Activated naive CD8-positive, alpha-beta T cell treated with anti-CD3 and anti-CD28 coated beads, Interleukin-2, amount 10 ng/mL, durations not matched to agents 7 days and 5 days (primary cell): Measurements from ENCODE around the gene WWOX. TPM values are rescaled to one million over a fixed set of nuclear protein-coding genes. Genes with fewer than 3 reads are reported as not detected.
"Not testable (repeated sequence)": the region's sequence is repeated elsewhere in the genome, so short reads cannot be mapped to it uniquely, and the experiment has no call there.

Experiments used
- ATAC-seq: fragments of 150-1000 bp; cut with Tn5 transposase; one replicate; pipeline ENCODE4 v1.10.0; 2021; ENCODE audit warnings: low read depth, moderate library complexity
- POLR2A ChIA-PET: fragments of 350-600 bp; sonication (Branson Sonifier 250); formaldehyde crosslinking; loops from one replicate; lab custom pipeline; 2021; ENCODE audit warnings: antibody characterized with exemption; lab: Charles Lee
- DNase-seq: peaks from one replicate; pipeline ENCODE4 v3.0.0; 2021
- H3K27ac Mint-ChIP-seq: one replicate; pipeline ENCODE4 v1.8.0; 2022; ENCODE audit warnings: mild to moderate bottlenecking, mixed read lengths
- H3K27me3 Mint-ChIP-seq: one replicate; pipeline ENCODE4 v1.8.0; 2022; ENCODE audit warnings: mild to moderate bottlenecking, moderate library complexity, mixed read lengths
- H3K36me3 Mint-ChIP-seq: one replicate; pipeline ENCODE4 v1.8.0; 2021; ENCODE audit warnings: mild to moderate bottlenecking, mixed read lengths
- H3K4me1 Mint-ChIP-seq: one replicate; pipeline ENCODE4 v1.8.0; 2021; ENCODE audit warnings: mixed read lengths
- H3K4me3 Mint-ChIP-seq: one replicate; pipeline ENCODE4 v1.8.0; 2022; ENCODE audit warnings: mild to moderate bottlenecking, moderate library complexity, mixed read lengths
- H3K9me3 Mint-ChIP-seq: one replicate; pipeline ENCODE4 v1.8.0; 2021; ENCODE audit warnings: mixed read lengths
- total RNA-seq, 2 experiments: library from RNA; stranded (reverse); gene quantifications; one replicate each; pipeline ENCODE4 v1.2.3, GENCODE V29; 2021

The WWOX gene
- total RNA-seq, 2 experiments from 2014 or later: 26.8 to 27.7 TPM

GRCh38 chr16:78506367-78507193 lies 407.1 kb downstream of the WWOX start:
- no peak for ATAC-seq
- H3K27ac Mint-ChIP-seq: no peak overlapping the region

GRCh38 chr16:78507576-78507975 lies 408.1 kb downstream of the WWOX start:
- ATAC-seq: no peak
- no peak overlapping the region for H3K27ac Mint-ChIP-seq

More at GRCh38 chr16:78506367-78507193, 407.1 kb downstream of the WWOX start:
- POLR2A ChIA-PET: no interaction called here
- no peaks in the 10 kb centered on the region for H3K27me3 Mint-ChIP-seq
- DNase-seq: no peak
- no peak overlapping the region for H3K4me3 Mint-ChIP-seq
- H3K4me1 Mint-ChIP-seq: no peaks in the 10 kb centered on the region
- no peaks in the 10 kb centered on the region for H3K36me3 Mint-ChIP-seq
- no peaks in the 10 kb centered on the region for H3K9me3 Mint-ChIP-seq

DNA sequence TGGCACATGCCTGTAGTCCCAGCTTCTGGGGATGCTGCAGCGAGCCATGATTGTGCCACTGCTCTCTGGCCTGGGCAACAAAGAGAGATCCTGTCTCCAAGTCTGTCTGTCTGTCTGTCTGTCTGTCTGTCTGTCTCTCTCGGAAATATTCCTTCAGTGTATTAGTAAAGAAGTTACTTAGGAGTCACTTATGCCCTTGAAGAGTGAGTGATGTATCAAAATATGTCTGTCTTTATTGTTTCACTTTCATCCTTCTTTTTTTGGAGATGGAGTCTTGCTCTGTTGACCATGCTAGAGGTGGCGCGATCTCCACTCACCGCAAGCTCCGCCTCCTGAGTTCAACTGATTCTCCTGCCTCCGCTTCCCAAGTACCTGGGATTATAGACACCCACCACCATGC lies 410.5 kb downstream of the WWOX start:
- DNase-seq (no peak), ATAC-seq (no peak)
- Mint-ChIP-seq H3K9me3 (no peaks in the 10 kb centered on the region), H3K4me3 (no peak overlapping the region), H3K36me3 (no peaks in the 10 kb centered on the region), H3K27ac (no peak overlapping the region), H3K4me1 (no peaks in the 10 kb centered on the region), H3K27me3 (no peaks in the 10 kb centered on the region)
- POLR2A ChIA-PET: no interaction called here

More at GRCh38 chr16:78507576-78507975, 408.1 kb downstream of the WWOX start:
- POLR2A ChIA-PET: no interaction called here
- Mint-ChIP-seq H3K4me1 (no peaks in the 10 kb centered on the region), H3K27me3 (no peaks in the 10 kb centered on the region), H3K4me3 (no peak overlapping the region), H3K9me3 (no peaks in the 10 kb centered on the region), H3K36me3 (no peaks in the 10 kb centered on the region)
- no peak for DNase-seq

DNA sequence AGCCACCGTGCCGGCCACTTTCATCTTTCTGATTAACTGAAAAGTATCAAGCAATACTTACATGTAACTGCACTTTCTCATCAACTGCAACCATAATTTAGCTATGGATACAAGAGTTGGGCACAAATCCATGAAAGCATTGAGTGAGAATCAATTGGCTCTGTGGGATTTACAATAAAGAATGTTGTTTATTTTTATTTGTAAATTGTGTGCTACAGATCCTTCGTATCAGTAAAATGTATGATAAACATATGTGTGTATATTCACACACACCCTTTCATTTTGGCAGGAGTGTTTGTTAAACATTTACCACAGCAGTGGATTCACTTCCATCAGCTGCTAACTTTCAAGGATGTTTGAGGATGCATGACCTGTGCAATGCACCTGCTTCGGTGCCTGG lies 411.0 kb downstream of the WWOX start:
- Mint-ChIP-seq H3K4me3 (no peak overlapping the region), H3K27me3 (no peaks in the 10 kb centered on the region), H3K9me3 (no peaks in the 10 kb centered on the region), H3K27ac (no peak overlapping the region), H3K4me1 (no peaks in the 10 kb centered on the region), H3K36me3 (no peaks in the 10 kb centered on the region)
- ATAC-seq (no peak), DNase-seq (no peak)
- POLR2A ChIA-PET: no interaction called here

DNA sequence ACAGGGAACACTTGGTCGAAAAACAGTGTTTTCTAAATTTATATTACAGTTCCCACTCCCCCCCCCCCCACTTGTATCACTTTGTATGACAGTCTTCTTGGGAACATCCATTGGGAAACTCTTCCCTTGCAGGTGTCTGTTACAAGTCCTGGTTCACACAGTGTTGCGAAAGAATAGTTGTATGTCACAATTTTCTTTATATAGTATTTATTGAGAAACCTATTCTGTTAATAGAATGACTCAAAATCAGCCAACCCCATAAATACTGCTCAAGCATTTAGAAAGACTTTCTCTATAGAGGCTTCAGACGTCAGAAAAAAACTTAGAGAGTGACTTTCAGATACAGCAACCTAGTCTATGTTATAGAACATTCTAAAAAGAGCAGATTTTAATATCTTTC lies 414.4 kb downstream of the WWOX start:
- Mint-ChIP-seq H3K4me3 (no peak overlapping the region), H3K27me3 (no peaks in the 10 kb centered on the region), H3K36me3 (no peaks in the 10 kb centered on the region), H3K9me3 (peaks cover 2% of the 10 kb centered on the region), H3K4me1 (no peaks in the 10 kb centered on the region), H3K27ac (no peak overlapping the region)
- DNase-seq (no peak), ATAC-seq (no peak)
- POLR2A ChIA-PET: no interaction called here

DNA sequence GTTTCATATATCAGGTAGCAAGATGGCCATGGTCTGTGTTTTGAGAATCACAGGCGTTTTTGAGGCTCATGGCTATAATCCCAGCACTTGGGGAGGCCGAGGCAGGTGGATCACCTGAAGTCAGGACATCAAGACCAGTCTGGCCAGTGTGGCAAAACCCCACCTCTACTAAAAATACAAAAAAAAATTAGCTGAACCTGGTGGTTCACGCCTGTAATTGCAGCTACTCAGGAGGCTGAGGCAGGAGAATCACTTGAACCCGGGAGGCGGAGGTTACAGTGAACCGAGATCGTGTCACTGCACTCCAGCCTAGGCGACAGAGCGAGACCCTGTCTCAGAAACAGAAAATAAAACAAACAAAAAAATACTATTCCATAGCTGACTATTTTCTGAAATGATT lies 415.4 kb downstream of the WWOX start:
- H3K27ac Mint-ChIP-seq, H3K27me3 Mint-ChIP-seq, H3K9me3 Mint-ChIP-seq, H3K36me3 Mint-ChIP-seq, H3K4me3 Mint-ChIP-seq, ATAC-seq, DNase-seq, POLR2A ChIA-PET, H3K4me1 Mint-ChIP-seq: not testable (repeated sequence)

DNA sequence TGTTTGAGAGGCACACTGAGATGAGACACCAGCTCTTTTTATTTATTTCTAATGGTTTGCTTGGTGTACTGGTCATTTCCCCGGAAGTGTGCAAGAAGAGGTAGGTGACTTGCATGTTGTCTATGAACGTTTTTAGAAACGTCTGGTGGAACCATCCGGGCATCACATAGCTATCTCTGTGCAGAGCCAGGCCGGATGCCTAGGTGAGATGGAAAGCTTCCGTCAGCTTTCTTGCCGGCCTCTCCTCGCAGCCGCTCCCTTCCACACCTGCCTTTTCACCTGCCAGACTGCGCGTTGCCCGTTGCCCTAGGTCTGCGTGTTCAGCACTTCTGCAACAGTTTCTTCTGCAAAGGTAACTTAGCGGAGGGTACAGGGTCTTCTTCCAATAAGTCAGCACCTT lies 416.0 kb downstream of the WWOX start:
- Mint-ChIP-seq H3K9me3 (peaks cover 2% of the 10 kb centered on the region), H3K27me3 (no peaks in the 10 kb centered on the region), H3K4me1 (no peaks in the 10 kb centered on the region), H3K27ac (no peak overlapping the region), H3K4me3 (no peak overlapping the region), H3K36me3 (no peaks in the 10 kb centered on the region)
- ATAC-seq: no peak
- POLR2A ChIA-PET: no interaction called here
- DNase-seq: no peak

DNA sequence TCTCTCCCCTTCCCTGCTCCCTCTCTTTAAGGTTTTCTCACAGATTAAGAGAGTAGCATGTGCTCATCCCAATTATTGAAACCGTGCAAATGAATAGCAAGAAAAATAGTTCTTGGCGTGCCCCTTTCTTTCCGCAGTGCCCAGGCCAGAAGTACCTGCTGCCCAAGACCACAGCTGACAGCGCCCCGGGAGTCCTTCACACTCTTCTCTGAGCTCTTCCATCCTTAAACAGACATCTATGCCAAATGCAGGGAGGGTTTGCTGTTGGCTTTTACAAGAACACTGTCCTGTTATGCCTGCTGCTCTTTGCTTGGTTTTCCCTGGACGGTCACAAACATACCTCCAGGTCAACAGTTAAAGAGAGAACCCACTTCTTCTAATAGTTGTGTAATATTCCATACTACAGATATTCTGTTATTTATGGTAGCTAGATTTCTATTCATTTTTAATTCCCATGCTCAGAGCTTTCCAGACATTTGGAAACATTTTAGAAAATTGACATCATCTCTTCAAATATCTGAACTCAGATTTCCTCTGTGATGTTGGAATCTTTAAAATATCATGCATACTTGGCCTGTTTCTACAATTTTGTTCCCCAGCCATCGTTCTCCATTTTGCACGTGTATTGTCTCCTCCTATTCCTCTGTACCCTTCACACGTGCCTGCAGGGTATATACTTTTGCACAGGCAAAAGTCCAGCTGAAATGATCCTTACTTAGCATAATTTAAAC lies 416.7 kb downstream of the WWOX start:
- POLR2A ChIA-PET: no interaction called here
- ATAC-seq: no peak
- H3K4me1 Mint-ChIP-seq: no peaks in the 10 kb centered on the region
- no peak overlapping the region for H3K4me3 Mint-ChIP-seq
- DNase-seq: no peak
- peaks cover 2% of the 10 kb centered on the region for H3K9me3 Mint-ChIP-seq
- H3K27me3 Mint-ChIP-seq: no peaks in the 10 kb centered on the region
- H3K27ac Mint-ChIP-seq: no peak overlapping the region
- no peaks in the 10 kb centered on the region for H3K36me3 Mint-ChIP-seq

- DNase-seq (no peak), ATAC-seq (no peak)
- POLR2A ChIA-PET: no interaction called here
- Mint-ChIP-seq H3K9me3 (peaks cover 4% of the 10 kb centered on the region), H3K4me1 (no peaks in the 10 kb centered on the region), H3K27me3 (no peaks in the 10 kb centered on the region), H3K4me3 (no peak overlapping the region), H3K27ac (no peak overlapping the region), H3K36me3 (no peaks in the 10 kb centered on the region)
Measured at GRCh38 chr16:78519896-78520295, 420.4 kb downstream of the WWOX start.

GRCh38 chr16:78520470-78520869 lies 421.0 kb downstream of the WWOX start:
- no peak for DNase-seq
- POLR2A ChIA-PET: no interaction called here

GRCh38 chr16:78522327-78522726 lies 422.9 kb downstream of the WWOX start:
- H3K4me1 Mint-ChIP-seq: no peaks in the 10 kb centered on the region
- DNase-seq: no peak
- no peak overlapping the region for H3K4me3 Mint-ChIP-seq
- no peaks in the 10 kb centered on the region for H3K27me3 Mint-ChIP-seq
- peaks cover 4% of the 10 kb centered on the region for H3K9me3 Mint-ChIP-seq
- ATAC-seq: no peak
- POLR2A ChIA-PET: no interaction called here
- no peaks in the 10 kb centered on the region for H3K36me3 Mint-ChIP-seq
- H3K27ac Mint-ChIP-seq: no peak overlapping the region

More at GRCh38 chr16:78520470-78520869, 421.0 kb downstream of the WWOX start:
- Mint-ChIP-seq H3K4me1 (no peaks in the 10 kb centered on the region), H3K27ac (no peak overlapping the region), H3K27me3 (no peaks in the 10 kb centered on the region), H3K4me3 (no peak overlapping the region), H3K36me3 (no peaks in the 10 kb centered on the region), H3K9me3 (peaks cover 4% of the 10 kb centered on the region)
- no peak for ATAC-seq

- Mint-ChIP-seq H3K27me3 (no peaks in the 10 kb centered on the region), H3K36me3 (no peaks in the 10 kb centered on the region), H3K27ac (no peak overlapping the region), H3K9me3 (peaks cover 3% of the 10 kb centered on the region), H3K4me1 (no peaks in the 10 kb centered on the region), H3K4me3 (no peak overlapping the region)
- DNase-seq (no peak), ATAC-seq (no peak)
- POLR2A ChIA-PET: no interaction called here
Measured at GRCh38 chr16:78523212-78523985, 423.9 kb downstream of the WWOX start.

DNA sequence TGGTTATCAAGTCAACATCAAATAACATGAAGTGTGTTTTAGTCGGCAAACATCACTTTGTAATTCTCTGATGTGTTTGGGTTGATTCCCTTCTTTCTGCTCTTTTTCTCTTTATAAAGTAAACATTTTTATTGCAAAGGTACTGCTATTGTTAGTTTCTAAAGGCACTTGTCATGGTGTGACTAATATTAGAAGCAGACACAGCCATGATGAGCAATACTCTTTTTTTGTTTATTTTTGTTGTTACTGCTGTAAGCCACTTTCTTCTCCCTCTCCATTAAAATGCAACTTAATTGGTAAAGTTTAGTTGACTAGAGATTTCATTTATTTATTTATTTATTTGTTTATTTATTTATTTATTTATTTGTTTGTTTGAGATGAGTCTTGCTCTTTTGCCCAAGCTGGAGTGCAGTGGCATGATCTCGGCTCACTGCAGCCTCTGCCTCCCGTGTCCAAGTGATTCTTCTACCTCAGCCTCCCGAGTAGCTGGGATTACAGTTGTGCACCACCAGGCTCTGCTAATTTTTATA lies 424.7 kb downstream of the WWOX start:
- POLR2A ChIA-PET: no interaction called here
- H3K4me1 Mint-ChIP-seq: no peaks in the 10 kb centered on the region
- DNase-seq: no peak
- no peak for ATAC-seq
- peaks cover 3% of the 10 kb centered on the region for H3K9me3 Mint-ChIP-seq
- H3K4me3 Mint-ChIP-seq: no peak overlapping the region
- no peaks in the 10 kb centered on the region for H3K27me3 Mint-ChIP-seq
- H3K27ac Mint-ChIP-seq: no peak overlapping the region
- H3K36me3 Mint-ChIP-seq: no peaks in the 10 kb centered on the region
